ENCODE results near the gene A3GALT2.

DNA sequence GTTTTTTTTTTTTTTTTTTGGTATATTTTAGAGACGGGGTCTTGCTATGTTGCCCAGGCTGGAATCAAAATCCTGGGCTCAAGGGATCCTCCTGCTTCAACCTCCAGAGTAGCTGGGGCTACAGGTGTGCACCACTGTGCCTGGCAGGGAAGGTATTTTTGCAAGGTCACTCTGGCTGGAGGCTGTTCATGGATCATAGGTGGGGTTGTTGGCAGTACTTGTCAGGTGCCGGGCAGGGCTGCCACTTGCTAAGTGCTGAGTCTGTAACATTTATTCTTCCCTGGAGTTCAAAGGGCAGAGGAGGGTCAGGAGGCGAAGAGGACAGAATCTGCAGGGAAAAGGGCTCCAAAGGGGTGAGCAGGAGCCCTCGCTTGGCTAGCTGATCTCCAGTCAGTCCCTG lies 24.1 kb downstream of the A3GALT2 start:
- TF ChIP-seq, protein P1, sequence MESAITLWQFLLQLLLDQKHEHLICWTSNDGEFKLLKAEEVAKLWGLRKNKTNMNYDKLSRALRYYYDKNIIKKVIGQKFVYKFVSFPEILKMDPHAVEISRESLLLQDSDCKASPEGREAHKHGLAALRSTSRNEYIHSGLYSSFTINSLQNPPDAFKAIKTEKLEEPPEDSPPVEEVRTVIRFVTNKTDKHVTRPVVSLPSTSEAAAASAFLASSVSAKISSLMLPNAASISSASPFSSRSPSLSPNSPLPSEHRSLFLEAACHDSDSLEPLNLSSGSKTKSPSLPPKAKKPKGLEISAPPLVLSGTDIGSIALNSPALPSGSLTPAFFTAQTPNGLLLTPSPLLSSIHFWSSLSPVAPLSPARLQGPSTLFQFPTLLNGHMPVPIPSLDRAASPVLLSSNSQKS (CRISPR knock-in tag; IDR thresholded peaks at IDR 0.05): no peak
- no peak for TF ChIP-seq ZBTB7A (IDR thresholded peaks at IDR 0.05; ENCODE audit: borderline replicate concordance, control insufficient read depth, low read depth, low read length)
- TF ChIP-seq, protein P2, sequence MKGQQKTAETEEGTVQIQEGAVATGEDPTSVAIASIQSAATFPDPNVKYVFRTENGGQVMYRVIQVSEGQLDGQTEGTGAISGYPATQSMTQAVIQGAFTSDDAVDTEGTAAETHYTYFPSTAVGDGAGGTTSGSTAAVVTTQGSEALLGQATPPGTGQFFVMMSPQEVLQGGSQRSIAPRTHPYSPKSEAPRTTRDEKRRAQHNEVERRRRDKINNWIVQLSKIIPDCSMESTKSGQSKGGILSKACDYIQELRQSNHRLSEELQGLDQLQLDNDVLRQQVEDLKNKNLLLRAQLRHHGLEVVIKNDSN (CRISPR knock-in tag; IDR thresholded peaks at IDR 0.05): no peak
- no peak for TF ChIP-seq SMARCC2 (IDR thresholded peaks at IDR 0.05; ENCODE audit: low read depth)
- TF ChIP-seq, protein P3, sequence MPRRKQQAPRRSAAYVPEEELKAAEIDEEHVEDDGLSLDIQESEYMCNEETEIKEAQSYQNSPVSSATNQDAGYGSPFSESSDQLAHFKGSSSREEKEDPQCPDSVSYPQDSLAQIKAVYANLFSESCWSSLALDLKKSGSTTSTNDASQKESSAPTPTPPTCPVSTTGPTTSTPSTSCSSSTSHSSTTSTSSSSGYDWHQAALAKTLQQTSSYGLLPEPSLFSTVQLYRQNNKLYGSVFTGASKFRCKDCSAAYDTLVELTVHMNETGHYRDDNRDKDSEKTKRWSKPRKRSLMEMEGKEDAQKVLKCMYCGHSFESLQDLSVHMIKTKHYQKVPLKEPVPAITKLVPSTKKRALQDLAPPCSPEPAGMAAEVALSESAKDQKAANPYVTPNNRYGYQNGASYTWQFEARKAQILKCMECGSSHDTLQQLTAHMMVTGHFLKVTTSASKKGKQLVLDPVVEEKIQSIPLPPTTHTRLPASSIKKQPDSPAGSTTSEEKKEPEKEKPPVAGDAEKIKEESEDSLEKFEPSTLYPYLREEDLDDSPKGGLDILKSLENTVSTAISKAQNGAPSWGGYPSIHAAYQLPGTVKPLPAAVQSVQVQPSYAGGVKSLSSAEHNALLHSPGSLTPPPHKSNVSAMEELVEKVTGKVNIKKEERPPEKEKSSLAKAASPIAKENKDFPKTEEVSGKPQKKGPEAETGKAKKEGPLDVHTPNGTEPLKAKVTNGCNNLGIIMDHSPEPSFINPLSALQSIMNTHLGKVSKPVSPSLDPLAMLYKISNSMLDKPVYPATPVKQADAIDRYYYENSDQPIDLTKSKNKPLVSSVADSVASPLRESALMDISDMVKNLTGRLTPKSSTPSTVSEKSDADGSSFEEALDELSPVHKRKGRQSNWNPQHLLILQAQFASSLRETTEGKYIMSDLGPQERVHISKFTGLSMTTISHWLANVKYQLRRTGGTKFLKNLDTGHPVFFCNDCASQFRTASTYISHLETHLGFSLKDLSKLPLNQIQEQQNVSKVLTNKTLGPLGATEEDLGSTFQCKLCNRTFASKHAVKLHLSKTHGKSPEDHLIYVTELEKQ (CRISPR knock-in tag; IDR thresholded peaks at IDR 0.05): no peak
- TF ChIP-seq TARDBP (IDR thresholded peaks at IDR 0.05): no peak
- TF ChIP-seq, protein P4, sequence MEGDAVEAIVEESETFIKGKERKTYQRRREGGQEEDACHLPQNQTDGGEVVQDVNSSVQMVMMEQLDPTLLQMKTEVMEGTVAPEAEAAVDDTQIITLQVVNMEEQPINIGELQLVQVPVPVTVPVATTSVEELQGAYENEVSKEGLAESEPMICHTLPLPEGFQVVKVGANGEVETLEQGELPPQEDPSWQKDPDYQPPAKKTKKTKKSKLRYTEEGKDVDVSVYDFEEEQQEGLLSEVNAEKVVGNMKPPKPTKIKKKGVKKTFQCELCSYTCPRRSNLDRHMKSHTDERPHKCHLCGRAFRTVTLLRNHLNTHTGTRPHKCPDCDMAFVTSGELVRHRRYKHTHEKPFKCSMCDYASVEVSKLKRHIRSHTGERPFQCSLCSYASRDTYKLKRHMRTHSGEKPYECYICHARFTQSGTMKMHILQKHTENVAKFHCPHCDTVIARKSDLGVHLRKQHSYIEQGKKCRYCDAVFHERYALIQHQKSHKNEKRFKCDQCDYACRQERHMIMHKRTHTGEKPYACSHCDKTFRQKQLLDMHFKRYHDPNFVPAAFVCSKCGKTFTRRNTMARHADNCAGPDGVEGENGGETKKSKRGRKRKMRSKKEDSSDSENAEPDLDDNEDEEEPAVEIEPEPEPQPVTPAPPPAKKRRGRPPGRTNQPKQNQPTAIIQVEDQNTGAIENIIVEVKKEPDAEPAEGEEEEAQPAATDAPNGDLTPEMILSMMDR (IDR thresholded peaks at IDR 0.05 in 2 of 3, conservative IDR thresholded peaks at IDR 0.05 in 1 of 3; ENCODE audit: insufficient read depth in 2 of 3, low read depth in 1 of 3, low read length in 3 of 3): no peak
- TF ChIP-seq MXI1 (IDR thresholded peaks at IDR 0.05; ENCODE audit: low read depth, low read length): no peak
- TF ChIP-seq, protein P5, sequence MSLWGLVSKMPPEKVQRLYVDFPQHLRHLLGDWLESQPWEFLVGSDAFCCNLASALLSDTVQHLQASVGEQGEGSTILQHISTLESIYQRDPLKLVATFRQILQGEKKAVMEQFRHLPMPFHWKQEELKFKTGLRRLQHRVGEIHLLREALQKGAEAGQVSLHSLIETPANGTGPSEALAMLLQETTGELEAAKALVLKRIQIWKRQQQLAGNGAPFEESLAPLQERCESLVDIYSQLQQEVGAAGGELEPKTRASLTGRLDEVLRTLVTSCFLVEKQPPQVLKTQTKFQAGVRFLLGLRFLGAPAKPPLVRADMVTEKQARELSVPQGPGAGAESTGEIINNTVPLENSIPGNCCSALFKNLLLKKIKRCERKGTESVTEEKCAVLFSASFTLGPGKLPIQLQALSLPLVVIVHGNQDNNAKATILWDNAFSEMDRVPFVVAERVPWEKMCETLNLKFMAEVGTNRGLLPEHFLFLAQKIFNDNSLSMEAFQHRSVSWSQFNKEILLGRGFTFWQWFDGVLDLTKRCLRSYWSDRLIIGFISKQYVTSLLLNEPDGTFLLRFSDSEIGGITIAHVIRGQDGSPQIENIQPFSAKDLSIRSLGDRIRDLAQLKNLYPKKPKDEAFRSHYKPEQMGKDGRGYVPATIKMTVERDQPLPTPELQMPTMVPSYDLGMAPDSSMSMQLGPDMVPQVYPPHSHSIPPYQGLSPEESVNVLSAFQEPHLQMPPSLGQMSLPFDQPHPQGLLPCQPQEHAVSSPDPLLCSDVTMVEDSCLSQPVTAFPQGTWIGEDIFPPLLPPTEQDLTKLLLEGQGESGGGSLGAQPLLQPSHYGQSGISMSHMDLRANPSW (CRISPR knock-in tag; IDR thresholded peaks at IDR 0.05): no peak
- TF ChIP-seq, protein P6, sequence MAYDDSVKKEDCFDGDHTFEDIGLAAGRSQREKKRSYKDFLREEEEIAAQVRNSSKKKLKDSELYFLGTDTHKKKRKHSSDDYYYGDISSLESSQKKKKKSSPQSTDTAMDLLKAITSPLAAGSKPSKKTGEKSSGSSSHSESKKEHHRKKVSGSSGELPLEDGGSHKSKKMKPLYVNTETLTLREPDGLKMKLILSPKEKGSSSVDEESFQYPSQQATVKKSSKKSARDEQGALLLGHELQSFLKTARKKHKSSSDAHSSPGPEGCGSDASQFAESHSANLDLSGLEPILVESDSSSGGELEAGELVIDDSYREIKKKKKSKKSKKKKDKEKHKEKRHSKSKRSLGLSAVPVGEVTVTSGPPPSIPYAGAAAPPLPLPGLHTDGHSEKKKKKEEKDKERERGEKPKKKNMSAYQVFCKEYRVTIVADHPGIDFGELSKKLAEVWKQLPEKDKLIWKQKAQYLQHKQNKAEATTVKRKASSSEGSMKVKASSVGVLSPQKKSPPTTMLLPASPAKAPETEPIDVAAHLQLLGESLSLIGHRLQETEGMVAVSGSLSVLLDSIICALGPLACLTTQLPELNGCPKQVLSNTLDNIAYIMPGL (CRISPR knock-in tag; IDR thresholded peaks at IDR 0.05): no peak
- no peak for TF ChIP-seq RBBP5 (IDR thresholded peaks at IDR 0.05; ENCODE audit: borderline replicate concordance, insufficient read depth, low read length, poor library complexity, severe bottlenecking)
